GM21737 (cell line): ENCODE data around the gene SPATA6L.
A peak's percentile ranks its signal among the peaks of the same experiment; 100 is the strongest.
"Not testable (repeated sequence)": the region's sequence is repeated elsewhere in the genome, so short reads cannot be mapped to it uniquely, and the experiment has no call there.

Source experiments
- ATAC-seq: cut with Tn5 transposase; IDR thresholded peaks from one replicate; pipeline ENCODE4 v1.9.1; 2021; ENCODE audit warnings: mild to moderate bottlenecking, moderate library complexity; ENCODE audit not compliant: unreplicated experiment

Gene SPATA6L

DNA sequence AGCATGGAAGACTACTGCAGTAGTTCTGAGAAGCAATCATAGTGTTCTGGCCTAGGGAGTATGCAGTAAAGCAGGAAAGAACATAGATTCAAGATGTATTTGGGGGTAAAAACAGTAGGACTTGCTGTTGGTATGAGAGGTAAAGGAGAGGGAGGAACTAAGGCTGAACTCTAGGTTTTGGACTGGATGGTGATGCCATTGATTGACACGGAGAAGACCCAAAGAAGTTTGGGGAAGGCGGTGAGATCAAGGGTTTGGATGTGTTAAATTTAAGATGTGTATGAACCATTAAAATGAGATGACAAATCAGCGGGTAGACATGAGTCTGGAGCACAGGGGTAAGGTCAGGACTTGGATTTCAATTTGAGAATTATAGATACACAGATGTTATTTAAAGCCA lies 11.1 kb upstream of the SPATA6L start:
- no peak for ATAC-seq

DNA sequence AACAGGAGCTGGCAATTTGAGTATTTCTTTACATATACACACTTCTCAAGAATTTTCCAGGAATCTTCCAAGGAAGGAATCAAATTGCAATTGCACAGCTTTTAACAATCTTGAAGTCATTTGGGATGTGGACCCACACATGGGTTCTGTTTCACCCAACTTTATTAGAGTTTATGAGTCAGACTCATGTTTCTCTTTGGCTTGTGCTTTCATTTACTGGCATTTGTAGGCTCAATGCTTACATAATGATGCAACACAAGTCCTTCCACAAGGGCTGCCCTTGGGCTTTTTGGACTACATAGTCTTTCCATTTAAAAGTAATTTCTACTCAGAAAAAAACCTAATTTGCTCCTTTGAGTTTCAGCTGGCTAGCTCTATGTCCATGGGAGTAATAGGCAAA lies 8.5 kb upstream of the SPATA6L start:
- no peak for ATAC-seq

DNA sequence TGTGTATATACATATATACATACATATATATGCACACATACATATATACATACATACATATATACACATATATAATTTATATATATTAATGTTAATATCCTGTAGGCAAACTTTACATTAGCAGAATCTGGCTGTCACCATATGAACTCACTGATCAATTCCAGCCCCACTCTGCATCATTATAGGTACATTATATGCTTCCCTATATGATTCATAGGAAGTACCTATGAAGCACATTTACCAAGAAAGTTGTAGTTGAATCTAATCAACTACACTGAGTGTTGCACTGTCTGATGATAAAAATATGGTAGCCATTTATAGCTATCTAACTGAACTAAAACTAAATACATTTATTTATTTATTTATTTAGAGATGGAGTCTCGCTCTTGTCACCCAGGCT lies 5.5 kb upstream of the SPATA6L start:
- ATAC-seq, result no peak

- ATAC-seq, result no peak
Observed at GRCh38 chr9:4670591-4670990, 4.3 kb upstream of the SPATA6L start.

DNA sequence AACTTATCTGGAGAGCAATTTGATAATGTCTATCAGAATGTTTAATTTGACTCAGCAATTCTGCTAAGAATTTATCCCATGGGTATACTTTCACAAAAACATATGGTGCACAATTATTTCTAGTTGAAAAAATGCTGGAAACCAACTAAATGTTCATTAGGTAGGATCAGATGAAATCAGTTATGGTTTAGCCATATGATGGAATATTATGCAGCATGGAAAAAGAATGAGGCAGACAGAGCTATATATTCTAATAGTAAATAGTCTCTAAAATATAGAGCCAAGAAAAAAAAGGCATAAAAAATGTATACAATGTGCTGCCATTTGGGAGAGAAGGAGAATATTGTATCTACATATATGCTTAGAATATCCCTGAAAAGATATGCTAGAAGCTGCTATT lies 3.6 kb upstream of the SPATA6L start:
- ATAC-seq, result no peak

DNA sequence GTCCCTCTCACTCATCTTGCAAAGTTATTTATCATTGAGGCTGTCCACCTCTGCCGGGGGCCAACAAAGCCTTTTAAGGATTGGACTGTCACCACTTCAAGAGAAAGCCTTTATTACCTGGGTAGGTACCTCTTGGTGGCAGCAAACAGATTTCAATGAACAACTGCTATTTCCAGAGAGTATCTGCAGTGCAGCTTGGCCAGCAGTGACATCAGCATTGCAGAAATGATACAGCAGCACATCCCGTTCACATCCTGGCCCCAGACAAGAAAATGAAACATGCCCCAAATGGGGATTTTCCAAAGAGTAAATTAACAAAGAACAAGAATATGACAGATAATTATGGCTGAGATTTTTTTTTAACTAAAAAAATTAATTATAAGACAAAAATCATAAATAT lies 2.3 kb upstream of the SPATA6L start:
- ATAC-seq, result no peak

DNA sequence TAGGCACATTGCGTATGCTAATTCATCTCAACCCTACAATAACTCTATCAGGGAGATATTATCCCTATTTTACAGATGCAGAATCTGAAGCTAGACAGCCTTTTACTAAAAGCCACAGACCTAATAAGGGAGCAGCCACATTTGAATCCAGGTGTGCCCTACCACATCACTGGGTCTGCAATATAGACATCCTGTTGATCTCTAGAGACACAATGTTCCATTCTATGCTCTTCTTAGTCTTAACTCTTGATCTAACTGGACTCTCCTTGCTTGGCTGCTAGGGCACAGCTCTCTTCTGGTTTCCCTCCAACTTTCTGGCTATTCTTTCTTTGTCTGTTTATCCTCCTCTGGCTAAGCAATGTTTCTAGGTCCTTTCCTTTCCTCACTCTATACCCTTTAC lies 1.4 kb upstream of the SPATA6L start:
- ATAC-seq, result no peak

DNA sequence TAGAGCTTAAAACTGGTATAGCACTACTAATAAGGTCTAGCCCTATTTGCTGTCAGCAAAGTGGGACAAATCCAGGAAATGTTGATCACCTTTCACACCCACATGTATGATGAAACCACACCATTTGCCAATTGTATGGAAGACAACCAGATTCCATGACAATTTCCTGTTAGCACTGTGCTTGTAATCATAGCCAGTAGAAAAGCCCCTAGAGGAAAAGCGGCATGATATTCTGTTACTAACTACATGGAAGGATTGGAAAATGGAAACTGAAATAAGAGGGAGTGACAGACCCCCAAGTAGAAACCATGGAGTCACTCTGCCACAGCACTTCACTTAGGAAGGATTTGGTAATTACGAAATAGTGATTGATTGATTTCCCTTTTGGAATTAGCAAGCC lies 923 bp downstream of the SPATA6L start:
- ATAC-seq, result no peak

- ATAC-seq, result no peak
Observed at GRCh38 chr9:4663956-4664355, 2.3 kb downstream of the SPATA6L start.

DNA sequence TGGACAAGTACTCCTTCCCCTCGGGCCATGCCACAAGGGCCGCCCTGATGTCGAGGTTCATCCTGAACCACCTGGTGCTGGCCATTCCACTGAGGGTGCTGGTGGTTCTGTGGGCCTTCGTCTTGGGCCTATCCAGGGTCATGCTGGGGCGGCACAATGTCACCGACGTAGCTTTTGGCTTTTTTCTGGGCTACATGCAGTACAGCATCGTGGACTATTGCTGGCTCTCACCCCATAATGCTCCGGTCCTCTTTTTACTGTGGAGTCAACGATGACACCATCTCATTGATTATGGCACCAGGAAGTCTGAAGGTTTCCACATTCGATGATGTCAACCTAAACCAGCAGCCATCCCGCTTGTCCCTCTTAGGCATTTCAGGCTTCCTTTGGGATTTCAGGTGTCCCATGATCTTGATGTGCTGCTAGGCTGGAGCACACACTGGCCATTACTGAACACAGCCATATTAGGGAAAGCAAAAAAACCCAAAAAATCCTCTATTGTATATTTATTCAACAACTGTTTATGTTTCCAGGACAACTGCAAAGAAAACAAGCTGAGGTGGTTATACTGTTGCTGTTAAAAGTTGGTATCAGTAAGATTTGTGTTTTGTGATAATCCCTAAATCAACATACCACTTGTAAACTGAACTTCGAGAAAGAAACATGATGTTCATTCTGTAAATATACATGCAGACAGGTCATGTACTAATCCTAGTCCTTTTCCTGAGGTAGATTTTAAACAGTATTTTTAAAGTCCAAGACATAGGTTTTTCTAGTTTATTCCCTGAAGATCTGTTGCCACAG lies 3.1 kb downstream of the SPATA6L start:
- no peak for ATAC-seq

GRCh38 chr9:4662108-4662988 lies 3.9 kb downstream of the SPATA6L start, which contains the start of gene PLPP6:
TSS of gene PLPP6 (plus strand) at chr9:4662294. CDS start at chr9:4662376, 82 bp downstream.
- ATAC-seq, result peak; percentile 88

DNA sequence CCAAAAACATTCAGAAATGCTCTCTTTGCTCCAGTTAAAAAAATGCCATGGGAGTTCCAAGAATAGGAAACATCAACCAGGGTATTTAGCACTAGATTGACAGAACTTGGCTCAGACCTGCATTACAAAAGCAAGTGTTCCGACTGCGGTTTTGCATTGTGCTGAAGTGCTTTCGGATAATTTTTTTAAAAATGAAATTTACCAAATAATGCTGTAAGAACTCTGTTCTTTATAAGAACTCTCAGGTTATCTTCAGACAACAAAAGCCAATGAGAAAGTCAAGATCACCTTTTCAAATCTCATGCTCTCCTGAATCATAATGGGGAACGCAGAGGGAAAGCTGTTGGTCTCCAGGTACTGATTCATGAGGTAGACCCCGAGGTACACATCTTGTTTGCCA lies 4.7 kb downstream of the SPATA6L start:
- ATAC-seq, result no peak

DNA sequence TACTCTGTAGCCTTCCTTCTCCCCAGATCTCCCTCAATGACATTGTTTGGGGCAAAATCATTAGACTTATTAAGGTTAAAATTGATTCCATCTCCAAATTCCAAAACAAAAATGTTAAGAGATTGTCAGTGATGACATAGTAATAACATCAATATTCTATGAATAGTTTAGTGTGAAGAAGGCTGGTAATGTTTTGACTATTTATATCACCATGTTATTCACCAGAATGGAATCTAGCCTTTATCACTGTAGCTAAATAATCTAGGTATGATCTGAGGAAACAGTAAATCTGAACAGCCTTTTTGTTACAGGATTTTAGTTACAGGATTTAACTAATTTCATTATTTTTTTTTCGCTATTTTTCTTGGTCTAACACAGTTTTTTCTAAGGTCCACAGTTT lies 5.1 kb downstream of the SPATA6L start:
- ATAC-seq, result no peak

- ATAC-seq, result not testable (repeated sequence)
Observed at GRCh38 chr9:4660665-4661064, 5.6 kb downstream of the SPATA6L start.

DNA sequence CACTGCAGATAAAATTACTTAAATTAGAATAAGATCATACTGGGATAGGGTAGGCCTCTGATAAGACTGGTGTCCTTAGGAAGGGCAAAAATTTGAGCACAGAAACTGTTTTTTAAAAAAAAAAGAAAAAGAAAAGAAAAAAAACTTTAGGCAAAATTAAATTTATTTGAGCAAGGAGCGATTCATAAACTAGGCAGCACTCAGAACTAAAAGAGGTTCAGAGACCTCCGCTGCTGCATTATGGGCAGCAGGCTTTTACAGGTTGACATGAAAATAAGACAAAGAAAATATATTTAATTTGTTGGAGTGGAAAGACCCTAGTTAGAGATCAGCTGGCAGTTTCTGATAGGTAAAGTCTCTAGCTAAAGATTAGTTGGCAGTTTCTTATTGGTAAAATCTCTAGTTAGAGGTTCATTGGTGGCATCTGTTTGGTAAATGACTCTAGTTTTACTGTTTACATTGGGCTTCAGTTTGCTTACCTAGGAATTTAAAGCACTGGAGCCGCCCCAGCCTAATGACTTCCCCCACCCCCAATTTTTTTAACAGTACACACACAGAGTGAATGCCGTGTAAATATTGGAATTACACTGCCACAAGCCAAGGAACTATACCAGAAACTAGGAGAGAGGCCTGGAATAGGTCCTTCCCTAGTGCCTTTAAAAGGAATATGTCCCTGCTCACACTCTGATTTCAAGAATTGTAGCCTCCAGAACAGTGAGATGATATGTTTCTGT lies 8.7 kb downstream of the SPATA6L start:
- no peak for ATAC-seq

DNA sequence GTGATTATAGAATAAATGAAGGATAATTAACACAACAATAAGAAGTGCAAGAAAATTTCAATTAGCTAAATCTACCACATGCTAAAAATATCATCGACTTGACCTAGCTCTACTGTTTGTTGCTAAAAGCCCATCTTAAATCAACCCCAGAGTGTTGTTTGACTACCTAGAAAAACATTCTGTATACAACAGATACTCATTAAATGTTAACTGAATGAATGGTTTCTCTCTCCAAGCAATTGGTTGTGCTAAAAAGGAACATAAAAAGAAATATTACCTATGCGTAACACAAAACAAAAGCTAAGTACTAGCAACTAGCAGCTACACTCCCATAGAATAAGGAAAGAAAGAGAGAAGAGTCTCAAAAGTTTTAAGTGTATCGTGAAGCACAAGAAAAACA lies 9.7 kb downstream of the SPATA6L start:
- ATAC-seq, result no peak

GRCh38 chr9:4656196-4656595 lies 10.1 kb downstream of the SPATA6L start:
- not testable (repeated sequence) for ATAC-seq

DNA sequence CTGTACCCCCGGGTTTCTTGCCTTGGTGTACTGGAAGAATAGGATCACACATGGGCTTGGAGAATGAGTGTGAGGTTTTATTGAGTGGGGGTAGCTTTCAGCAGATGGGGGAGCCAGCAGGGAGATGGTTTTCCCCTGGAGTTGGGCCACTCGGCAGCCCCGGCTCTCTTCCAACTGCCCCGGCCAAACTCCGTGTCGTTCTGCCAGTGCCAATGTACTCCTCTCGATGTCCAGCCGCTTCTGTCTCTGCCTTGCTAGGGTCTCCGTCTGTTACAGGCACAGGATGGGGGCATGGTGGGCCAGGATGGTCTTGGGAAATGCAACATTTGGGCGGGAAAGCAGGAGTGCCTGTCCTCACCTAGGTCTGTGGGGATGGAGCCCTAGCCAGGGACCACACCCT lies 11.7 kb downstream of the SPATA6L start:
- no peak for ATAC-seq

- no peak for ATAC-seq
Observed at GRCh38 chr9:4654084-4654483, 12.2 kb downstream of the SPATA6L start.

GRCh38 chr9:4642351-4642750 lies 23.9 kb downstream of the SPATA6L start:
- no peak for ATAC-seq

DNA sequence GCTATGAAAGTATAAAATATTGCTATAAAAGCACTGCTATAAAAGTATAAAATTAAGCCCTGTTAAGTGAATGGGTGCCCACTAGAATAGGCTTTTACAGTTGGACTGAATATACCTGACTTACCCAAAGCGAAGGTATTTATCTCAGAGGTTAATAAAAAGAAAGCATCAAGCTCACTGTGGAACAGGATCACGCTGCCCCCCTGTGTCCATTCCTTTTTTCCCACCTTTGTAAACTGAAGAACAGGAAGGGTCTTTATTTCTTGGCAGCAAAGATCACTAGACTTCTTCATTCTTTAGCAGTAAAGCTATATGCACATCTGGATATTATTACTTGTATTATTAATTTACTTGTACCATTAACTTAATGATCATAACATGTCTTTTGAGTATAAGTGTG lies 26.3 kb downstream of the SPATA6L start:
- no peak for ATAC-seq
